Nephron (organoid): ENCODE data around the gene EPB41L4B.
"Not testable (repeated sequence)": the region's sequence is repeated elsewhere in the genome, so short reads cannot be mapped to it uniquely, and the experiment has no call there.

Source experiments
- H3K27ac Mint-ChIP-seq, 3 experiments: 2 replicates each; pipeline ENCODE4 v1.8.0; 2020; ENCODE audit warnings: mixed read lengths in 3 of 3, mild to moderate bottlenecking in 2 of 3, moderate library complexity in 1 of 3
- H3K27me3 Mint-ChIP-seq: 2 replicates; pipeline ENCODE4 v1.8.0; 2021; ENCODE audit warnings: low read depth, mild to moderate bottlenecking, moderate library complexity, mixed read lengths
- H3K36me3 Mint-ChIP-seq: 2 replicates; pipeline ENCODE4 v1.8.0; 2020; ENCODE audit warnings: low read depth, mixed read lengths
- H3K4me1 Mint-ChIP-seq: 2 replicates; pipeline ENCODE4 v1.8.0; 2020; ENCODE audit warnings: mixed read lengths
- H3K4me3 Mint-ChIP-seq, 3 experiments: 2 replicates each; pipeline ENCODE4 v1.8.0; 2020; ENCODE audit warnings: mild to moderate bottlenecking in 3 of 3, mixed read lengths in 3 of 3, moderate library complexity in 2 of 3
- H3K9me3 Mint-ChIP-seq: 2 replicates; pipeline ENCODE4 v1.8.0; 2020; ENCODE audit warnings: mixed read lengths
- CTCF ChIP-seq, 3 experiments: fragments of 200-600 bp; sonication (generic); IDR thresholded peaks; one replicate each; pipeline ENCODE4 v1.5.0; 2021; ENCODE audit warnings: antibody characterized with exemption in 3 of 3; ENCODE audit not compliant: unreplicated experiment in 3 of 3

Gene EPB41L4B

GRCh38 chr9:109231593-109231992 is 89.3 kb downstream of the EPB41L4B start:
- H3K4me3 Mint-ChIP-seq = no peak overlapping the region
- peaks cover 11% of the 10 kb centered on the region for H3K27me3 Mint-ChIP-seq
- no peak overlapping the region for H3K27ac Mint-ChIP-seq
- no peaks in the 10 kb centered on the region for H3K36me3 Mint-ChIP-seq
- H3K9me3 Mint-ChIP-seq = no peaks in the 10 kb centered on the region
- H3K4me1 Mint-ChIP-seq = peaks cover 5% of the 10 kb centered on the region
- no peak for TF ChIP-seq CTCF (IDR thresholded peaks at IDR 0.05; ENCODE audit: unreplicated experiment in 3 of 3)

- TF ChIP-seq CTCF (IDR thresholded peaks at IDR 0.05; ENCODE audit: unreplicated experiment in 3 of 3) = no peak
- Mint-ChIP-seq H3K4me3 (no peak overlapping the region), H3K27me3 (peaks cover 11% of the 10 kb centered on the region), H3K4me1 (peaks cover 5% of the 10 kb centered on the region), H3K36me3 (no peaks in the 10 kb centered on the region), H3K9me3 (no peaks in the 10 kb centered on the region), H3K27ac (no peak overlapping the region)
Observed at GRCh38 chr9:109230277-109230676, 90.6 kb downstream of the EPB41L4B start.

GRCh38 chr9:109229682-109230081 is 91.2 kb downstream of the EPB41L4B start:
- H3K27ac Mint-ChIP-seq = no peak overlapping the region
- peaks cover 11% of the 10 kb centered on the region for H3K27me3 Mint-ChIP-seq
- no peaks in the 10 kb centered on the region for H3K9me3 Mint-ChIP-seq
- no peak for TF ChIP-seq CTCF (IDR thresholded peaks at IDR 0.05; ENCODE audit: unreplicated experiment in 3 of 3)
- H3K4me3 Mint-ChIP-seq = no peak overlapping the region
- H3K4me1 Mint-ChIP-seq = peaks cover 5% of the 10 kb centered on the region
- no peaks in the 10 kb centered on the region for H3K36me3 Mint-ChIP-seq

- no peak for TF ChIP-seq CTCF (IDR thresholded peaks at IDR 0.05; ENCODE audit: unreplicated experiment in 3 of 3)
- H3K27ac Mint-ChIP-seq = no peak overlapping the region
- H3K4me1 Mint-ChIP-seq = peaks cover 5% of the 10 kb centered on the region
- no peaks in the 10 kb centered on the region for H3K9me3 Mint-ChIP-seq
- no peaks in the 10 kb centered on the region for H3K36me3 Mint-ChIP-seq
- H3K27me3 Mint-ChIP-seq = peaks cover 11% of the 10 kb centered on the region
- H3K4me3 Mint-ChIP-seq = no peak overlapping the region
Observed at GRCh38 chr9:109228093-109228642, 92.7 kb downstream of the EPB41L4B start.

- H3K27ac Mint-ChIP-seq = no peak overlapping the region
- no peak overlapping the region for H3K4me3 Mint-ChIP-seq
- H3K9me3 Mint-ChIP-seq = no peaks in the 10 kb centered on the region
- no peaks in the 10 kb centered on the region for H3K4me1 Mint-ChIP-seq
- H3K27me3 Mint-ChIP-seq = peaks cover 10% of the 10 kb centered on the region
- no peak for TF ChIP-seq CTCF (IDR thresholded peaks at IDR 0.05; ENCODE audit: unreplicated experiment in 3 of 3)
- H3K36me3 Mint-ChIP-seq = no peaks in the 10 kb centered on the region
Observed at GRCh38 chr9:109225629-109226028, 95.2 kb downstream of the EPB41L4B start.

- no peak for TF ChIP-seq CTCF (IDR thresholded peaks at IDR 0.05; ENCODE audit: unreplicated experiment in 3 of 3)
- no peaks in the 10 kb centered on the region for H3K4me1 Mint-ChIP-seq
Observed at GRCh38 chr9:109224751-109225150, 96.1 kb downstream of the EPB41L4B start.

GRCh38 chr9:109218242-109218641 is 102.6 kb downstream of the EPB41L4B start:
- H3K4me3 Mint-ChIP-seq, H3K36me3 Mint-ChIP-seq, H3K27ac Mint-ChIP-seq, H3K4me1 Mint-ChIP-seq, H3K9me3 Mint-ChIP-seq: not testable (repeated sequence)
- peaks cover 15% of the 10 kb centered on the region for H3K27me3 Mint-ChIP-seq

More at GRCh38 chr9:109224751-109225150, 96.1 kb downstream of the EPB41L4B start:
- Mint-ChIP-seq H3K27me3 (peaks cover 15% of the 10 kb centered on the region), H3K36me3 (no peaks in the 10 kb centered on the region), H3K4me3 (no peak overlapping the region), H3K9me3 (no peaks in the 10 kb centered on the region), H3K27ac (no peak overlapping the region)
